NAMALWA (cell line): ENCODE results near the gene CAPZB.

Experiments used
- DNase-seq: peaks from one replicate; pipeline ENCODE4 v3.0.0-alpha.2; 2015; ENCODE audit warnings: low spot score

Gene CAPZB

DNA sequence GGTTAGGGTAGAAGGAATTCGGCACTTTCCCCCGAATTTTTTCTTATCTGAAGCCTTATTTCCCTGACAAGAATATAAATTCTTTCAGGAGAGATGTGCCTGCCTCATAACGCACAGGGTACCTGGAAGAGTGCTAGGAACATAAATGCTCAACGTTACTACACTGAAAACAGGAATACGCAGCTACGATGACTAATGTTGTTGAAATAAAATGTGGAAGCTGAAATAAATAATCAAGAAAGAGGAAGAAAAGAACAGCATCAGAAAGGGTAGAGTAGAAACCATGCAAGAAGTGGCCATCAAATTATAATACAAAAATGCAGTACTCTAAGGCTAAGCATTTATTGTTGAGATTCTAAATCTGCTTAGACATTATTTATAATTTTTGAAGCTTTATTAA, 139.3 kb downstream of the CAPZB start:
- no peak for DNase-seq

DNA sequence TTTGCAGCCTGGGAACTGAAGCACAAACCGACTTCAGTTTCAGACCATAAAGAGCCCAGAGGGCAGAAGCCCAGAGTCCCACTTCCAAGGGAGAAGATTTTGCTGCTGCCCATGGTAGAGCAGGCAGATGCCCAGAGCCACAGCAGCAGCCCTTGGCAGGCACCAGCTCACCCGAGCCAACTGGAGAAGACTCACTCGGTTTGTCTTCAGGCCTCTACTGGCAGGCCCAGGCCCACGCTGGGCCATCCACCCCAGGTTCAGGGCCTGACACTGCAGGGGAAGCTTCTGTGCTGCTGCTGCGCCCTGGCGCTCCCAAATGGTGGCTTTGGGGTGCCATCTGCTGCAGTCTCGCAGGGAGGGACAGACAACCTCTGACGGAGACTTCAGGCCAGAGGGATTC, 139.9 kb downstream of the CAPZB start:
- no peak for DNase-seq

GRCh38 chr1:19344831-19345230, 140.5 kb downstream of the CAPZB start:
- DNase-seq, result no peak

DNA sequence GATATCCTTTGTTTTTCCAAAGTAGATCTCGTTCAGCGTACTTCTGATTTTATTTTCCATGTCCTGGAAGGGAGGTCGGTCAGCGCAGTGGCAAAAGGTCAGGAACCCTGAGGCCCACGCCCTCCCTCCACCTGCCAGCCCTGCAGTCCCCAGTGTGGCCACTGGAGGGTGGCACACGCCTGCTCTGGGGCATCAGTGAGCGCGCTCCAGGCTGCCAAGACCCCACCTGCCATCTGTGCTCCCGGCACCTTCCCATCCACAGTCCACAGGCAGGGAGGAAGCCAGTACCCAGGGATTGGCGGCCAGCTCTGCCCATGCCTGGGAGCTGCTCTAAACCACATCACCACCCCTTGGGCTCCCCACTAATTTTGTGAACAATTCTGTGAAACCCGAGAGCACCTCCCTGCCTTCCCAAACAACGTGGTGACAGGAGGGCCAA, 140.9 kb downstream of the CAPZB start:
- peak; percentile 61 for DNase-seq

DNA sequence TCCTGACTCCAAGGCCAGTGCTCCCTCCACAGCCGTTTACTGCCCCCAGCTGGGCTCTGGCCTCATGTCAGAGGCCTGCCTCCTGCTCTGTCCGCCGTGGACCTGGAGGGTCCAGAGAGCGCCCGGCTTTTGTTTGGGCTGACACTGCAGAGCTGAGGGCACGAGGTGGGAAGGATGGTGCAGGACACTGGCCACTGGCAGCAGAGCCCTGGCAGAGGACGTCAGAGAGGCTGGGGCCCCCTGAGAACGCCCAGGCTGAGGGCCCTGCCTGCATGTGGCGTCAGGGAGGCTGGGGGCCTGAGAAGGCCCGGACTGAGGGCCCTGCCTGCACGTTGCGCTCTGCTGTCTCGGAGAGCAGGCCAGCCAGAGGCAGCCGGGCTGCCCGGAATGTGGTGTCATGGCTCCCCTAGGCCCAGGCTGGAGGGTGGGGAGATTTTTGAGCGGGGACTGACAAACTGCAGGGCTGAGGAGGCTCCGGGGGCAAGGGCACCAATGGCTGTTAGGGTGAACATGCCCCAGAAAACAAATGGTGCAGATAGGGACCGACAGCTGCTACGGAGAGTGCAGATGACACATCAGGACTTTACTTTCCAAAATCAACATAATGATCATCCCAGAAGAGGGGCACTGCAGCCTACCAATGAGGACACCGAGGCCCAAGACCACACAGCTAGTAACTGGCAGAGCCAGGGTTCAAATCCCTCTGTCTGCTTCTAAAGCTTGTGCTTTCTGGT, 141.6 kb downstream of the CAPZB start:
- no peak for DNase-seq

DNA sequence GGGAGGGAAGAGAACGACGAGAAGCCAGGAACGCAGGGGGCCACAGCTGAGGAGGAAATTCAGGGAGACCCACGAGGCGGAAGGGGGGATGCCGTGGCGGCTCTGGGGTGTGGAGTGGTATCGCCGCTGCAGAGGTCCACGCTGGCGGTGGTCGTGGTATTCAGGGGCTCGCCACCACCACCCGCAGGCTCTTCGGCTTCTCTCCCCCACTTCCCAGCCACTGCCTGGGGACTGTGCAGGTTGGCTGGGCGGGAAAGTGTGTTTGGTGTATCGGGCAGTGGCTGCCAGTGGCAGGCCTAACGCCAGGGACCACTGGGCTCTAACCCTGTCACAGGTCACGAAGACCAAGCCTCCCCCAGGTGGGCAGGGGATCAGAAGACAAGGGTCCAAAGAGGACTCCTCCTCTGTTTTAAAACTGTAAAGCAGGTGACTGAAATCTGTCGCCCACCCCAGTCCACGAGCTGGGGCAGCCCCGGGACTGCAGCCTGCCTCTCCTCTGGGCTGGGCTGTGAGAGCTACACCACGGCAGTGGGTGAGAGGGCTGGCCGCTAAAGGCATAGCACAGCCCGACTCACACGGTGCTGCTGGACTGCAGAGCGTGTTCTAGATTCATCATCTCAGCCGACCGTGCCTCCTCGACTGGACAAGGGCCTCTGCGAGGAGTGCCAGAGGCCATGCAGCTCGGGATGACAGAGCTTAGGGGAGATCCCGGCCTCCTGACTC, 142.3 kb downstream of the CAPZB start:
- no peak for DNase-seq

DNA sequence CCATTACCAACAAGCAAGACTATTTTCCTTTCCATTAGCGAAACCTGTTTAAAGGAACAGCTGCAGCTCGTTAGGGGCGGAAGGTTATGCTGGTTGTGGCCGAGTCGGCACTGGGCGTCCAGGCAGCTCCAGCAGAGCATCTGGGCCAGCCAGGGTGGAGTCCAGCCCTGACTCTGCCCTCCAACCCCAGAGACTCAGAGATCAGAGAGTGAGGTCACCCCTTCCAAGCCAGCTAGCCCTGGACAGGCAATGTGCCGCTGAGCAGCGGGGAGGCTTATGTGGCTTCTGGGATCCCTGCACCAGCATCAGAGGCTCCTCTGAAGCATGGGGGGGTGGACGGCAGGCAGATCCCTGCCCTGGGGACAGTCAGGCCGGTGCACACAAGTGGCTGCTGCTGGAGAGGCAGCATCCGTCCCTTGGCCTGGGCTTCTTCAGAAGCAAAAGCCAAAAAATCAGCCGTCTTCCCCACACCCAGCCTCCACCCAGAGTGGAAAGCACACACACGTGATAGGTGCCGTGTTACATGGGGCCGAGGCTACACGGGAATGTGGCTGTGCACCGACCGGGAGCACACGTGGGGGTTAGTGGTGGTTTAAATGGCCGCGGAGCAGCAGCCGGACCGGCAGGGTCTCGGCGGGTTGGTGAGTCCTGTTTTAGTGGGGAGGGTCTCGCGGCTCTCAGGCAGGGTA, 143.1 kb downstream of the CAPZB start:
- no peak for DNase-seq

- DNase-seq, result peak; percentile 83
These were observed 143.9 kb downstream of the CAPZB start for GRCh38 chr1:19341201-19342061.

DNA sequence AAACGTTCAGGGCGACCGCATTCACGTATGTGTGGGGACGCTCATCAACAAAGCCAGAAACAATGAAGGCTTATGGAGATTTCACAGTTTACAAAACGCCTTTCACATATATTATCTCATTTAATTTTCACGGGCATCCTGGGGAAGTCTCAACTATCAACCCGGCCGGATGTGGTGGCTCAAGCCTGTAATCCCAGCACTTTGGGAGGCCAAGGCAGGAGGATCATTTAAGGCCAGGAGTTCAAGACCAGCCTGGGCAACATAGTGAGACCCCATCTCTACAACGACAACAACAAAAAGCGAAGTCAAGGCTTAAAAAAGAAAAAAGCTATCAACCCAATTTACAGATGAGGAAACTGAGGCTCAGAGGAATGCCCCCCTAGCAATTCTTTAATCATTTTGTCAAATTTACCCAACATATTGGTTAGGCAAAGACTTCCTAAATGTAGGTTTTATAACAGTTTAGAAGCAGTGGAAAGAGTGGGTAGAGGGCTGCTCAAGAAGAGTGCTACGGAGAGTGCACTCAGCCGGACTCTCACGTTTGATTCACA, 144.9 kb downstream of the CAPZB start:
- DNase-seq, result no peak

DNA sequence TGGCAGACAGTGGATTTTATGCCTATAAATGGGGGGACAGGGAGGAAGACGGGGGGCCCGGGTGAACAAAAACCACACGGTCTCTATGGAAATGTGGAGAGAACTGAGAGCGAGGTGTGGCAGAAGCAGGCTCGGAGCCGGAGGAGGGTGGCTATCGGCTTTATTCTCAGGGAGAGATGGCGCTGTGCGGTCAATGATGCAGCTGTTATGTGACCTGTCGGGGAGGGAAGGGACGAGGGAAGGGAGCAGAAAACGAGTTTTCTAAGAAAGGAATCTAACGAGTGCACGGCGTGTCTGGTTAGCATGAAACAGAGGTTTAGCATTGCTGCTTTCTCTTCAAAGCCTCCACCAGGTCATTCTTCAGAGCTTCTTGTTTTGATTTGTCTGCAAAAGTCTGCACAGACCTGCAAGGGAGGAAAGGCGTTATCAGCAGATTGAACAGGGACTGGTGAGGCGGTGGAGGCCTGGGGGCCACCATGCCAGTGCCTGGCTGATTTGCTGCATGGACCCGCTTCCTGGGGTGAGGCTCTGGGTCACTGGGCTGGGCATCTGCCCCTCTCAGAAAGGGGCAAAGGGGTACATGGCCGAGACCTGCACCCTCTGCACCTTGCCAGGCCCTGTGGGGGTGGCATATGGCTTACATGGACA, 146.0 kb downstream of the CAPZB start:
- no peak for DNase-seq

- no peak for DNase-seq
These were observed 147.0 kb downstream of the CAPZB start for GRCh38 chr1:19338323-19338762.

GRCh38 chr1:19337289-19337688, 148.1 kb downstream of the CAPZB start:
- no peak for DNase-seq

- no peak for DNase-seq
These were observed 148.8 kb downstream of the CAPZB start for GRCh38 chr1:19336543-19336942.

DNA sequence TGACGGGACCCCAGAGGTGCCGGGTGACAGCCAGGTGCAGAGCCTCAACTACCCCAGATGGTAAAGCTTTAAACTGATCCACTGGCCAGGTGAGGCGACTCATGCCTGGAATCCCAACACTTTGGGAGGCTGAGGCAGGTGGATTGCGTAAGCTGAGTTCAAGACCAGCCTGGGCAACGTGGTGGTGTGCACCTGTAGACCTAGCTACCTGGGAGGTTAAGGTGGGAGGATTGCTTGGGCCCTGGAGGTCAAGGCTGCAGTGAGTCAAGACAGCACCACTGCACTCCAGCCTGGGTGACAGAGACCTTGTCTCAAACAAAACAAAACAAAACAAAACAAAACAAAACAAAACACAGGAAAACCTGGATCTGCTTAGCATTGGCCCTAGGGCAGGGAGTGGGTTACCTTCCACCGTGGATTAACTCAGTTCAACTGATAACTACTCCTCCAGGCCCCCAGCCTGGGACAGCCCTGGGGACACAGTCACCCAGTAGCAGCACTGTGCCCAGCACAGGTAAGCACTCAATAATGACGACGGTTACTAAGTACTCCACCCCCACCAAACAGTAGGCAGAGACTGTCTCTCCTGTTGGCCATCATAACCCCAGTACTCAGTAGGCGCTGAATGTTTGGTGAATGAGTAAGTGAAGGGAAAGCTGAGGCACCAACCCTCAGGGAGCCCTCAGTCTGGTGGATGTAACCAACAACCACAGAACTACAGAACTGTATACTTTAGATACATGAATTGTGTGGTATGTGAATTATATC, 151.6 kb downstream of the CAPZB start:
- no peak for DNase-seq

DNA sequence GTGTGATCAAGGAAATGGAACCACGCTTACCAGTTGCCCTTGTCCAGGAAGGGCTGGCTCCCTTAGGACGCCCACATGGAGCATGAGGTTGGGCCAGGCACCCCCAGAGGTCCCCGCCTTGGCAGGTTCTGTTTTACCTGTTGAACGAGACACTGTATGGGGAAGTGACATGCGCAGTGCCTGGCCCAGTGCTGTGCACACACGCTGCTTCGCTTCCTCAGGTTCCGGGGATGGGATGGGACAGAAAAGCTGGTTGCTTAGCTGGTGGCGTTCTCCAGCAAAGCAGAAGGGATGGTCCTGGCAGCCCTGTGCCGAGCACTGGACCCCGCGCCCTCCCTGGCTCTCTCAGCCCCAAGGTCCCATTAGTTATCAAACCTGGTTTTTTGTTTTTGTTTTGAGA, 152.5 kb downstream of the CAPZB start:
- DNase-seq, result no peak

DNA sequence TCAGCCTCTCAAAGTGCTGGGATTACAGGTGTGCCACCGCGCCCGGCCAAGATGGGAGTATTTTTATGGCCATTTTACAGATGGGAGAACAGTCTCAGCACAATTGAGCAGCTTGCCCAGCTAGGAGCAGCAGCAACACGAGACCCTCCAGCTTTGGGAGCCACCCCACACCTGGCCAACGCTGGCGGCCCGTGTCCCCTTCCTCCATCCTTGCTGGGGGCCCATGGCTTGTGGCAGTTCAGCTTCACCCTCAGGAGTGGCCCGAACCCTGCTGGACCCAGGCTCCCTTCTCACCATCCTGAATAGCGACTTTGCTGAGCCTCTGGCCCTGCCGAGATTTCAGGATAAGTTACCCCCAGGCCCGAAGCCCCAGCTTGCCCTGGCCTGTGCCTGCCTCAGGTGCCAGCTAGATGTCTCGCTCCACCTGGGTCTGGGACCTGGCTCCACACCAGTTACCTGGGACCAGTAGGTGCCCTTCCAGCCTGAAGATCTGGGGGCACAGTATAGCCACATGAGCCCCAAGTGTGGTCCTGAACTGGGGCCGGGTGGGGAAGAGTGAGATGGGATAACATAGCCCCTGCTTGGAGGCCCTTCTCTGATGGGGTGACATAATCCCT, 154.0 kb downstream of the CAPZB start:
- DNase-seq, result no peak

- no peak for DNase-seq
These were observed 154.7 kb downstream of the CAPZB start for GRCh38 chr1:19330449-19331135.

DNA sequence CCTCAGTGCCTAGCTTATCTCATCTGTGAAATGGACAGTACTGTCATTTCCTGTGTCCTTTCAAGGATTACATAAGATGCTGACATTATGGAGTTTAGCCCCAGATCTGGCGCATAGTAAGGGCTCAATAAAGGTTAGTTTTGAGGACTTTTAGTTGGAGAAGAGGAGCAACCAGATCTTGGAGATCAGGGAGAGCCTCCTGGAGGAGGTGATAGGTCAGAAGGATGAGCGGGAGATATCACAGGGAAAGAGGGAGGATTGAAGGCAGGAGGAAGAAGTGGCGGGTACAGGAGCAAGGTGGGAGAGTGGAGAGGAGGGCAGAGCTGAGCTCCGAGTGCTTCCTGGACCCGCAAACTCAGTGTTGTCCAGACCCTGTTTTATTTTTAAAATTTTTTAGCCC, 155.7 kb downstream of the CAPZB start:
- no peak for DNase-seq

GRCh38 chr1:19329188-19329587, 156.2 kb downstream of the CAPZB start:
- no peak for DNase-seq
